Activated CD4-positive, CD25-positive, alpha-beta regulatory T cell treated with anti-CD3 and anti-CD28 coated beads, Interleukin-2, amount 50 U/mL, for 24 hours (primary cell): ENCODE data around the gene POLD3.

Source experiments
- ATAC-seq, 2 donors: fragments of 150-1000 bp; cut with Tn5 transposase; one replicate each; pipeline ENCODE4 v1.10.0; 2021; ENCODE audit warnings: mild to moderate bottlenecking in 1 of 2, moderate library complexity in 1 of 2

POLD3 gene

DNA sequence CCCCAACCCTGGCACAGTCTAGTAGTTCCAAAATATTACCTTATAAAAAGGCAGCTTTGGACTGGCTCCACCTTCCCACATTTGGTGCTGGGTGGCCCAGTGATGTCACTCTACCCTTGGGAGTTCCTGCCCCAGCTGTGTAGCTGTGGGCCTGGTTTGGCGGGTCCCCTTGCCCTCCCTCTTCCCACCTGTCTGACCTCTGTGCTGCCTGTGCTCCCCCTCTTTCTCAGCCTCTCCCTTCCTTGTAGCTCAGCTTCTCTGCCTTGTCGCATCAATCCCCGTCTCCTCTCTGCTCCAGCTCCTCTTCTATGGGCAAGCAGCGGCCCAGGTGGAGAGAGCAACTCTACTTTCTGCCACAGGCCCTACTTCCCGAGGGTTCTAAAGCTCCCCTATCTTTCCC lies 84.2 kb downstream of the POLD3 start:
- no peak for ATAC-seq

DNA sequence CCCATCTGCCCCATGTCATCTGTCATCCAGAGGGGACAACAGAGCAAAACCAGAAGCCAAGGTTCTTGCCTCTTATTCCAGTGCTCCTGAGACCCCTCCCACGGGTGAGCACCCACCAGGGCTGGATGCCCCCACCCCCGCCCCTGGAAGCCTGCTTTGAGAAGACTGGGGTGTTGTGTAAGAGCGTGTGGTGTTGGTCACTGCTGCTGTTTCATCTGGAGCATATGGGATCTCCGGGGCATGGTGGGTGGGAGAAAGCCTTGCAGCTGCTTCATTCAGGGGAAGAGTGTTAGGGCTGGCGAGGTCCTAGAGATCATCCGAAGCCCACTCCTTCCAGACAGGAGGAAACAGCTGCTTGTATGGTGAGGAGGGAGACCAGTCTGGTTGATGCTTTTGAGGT lies 84.7 kb downstream of the POLD3 start:
- ATAC-seq, result no peak

DNA sequence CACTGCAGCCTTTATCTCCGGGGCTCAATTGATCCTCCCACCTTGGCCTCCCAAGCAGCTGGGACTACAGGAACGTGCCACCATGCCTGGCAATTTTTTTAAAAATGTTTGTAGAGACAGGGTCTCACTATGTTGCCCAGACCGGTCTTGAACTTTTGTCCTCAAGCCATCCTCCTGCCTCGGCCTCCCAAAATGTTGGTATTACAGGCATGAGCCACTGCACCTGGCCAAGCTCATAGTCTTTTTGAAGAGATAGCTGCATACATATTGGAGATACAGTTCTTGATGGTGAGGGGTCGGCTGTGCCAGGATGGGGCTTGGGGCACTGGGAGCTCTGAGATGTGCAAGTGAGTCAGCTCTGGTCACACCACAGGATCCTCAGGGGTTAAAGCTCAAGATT lies 85.7 kb downstream of the POLD3 start:
- ATAC-seq, result no peak

DNA sequence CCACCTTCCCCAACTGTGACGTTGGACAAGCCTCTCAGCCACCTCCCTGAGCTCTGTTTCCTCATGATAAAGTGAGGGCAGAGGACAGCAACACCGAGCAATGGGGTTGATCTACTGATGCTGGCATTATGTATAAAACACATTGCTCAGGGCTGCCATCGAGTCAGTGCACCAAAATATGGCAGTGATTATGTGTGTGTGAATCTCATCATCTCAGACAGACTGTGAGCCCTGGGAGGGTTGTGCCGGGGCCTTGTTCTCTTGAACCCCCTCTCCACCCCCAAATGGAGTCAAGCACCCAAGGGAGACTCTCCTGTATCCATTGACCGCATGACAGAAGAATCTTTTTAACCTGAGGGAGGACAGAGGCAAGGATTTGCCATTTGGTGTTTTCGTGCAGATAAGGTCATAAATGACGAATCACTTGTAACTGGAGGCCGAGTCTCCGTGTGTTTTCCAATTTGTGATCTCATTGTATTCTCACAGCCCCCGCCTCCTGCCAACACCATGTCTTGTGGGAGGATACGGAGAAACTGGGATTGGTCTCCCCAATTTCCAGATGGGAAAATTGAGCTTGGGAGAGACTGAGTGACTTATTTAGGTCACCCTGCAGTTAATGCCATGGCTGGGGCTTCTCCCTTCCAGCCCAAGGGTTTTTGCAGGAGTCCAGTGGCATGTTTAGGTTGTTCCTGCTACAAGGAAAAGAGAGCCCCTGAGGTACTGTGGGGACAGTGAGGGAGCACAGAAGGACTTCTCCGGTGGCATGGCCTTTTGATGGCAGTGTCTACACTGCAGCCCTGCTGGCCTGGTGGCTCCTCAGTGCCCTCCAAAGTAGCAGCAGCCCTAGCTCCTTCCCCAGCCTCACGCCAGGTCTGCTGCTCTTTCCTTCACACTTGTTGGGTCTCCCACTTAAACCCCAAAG lies 86.5 kb downstream of the POLD3 start:
- ATAC-seq, result no peak

DNA sequence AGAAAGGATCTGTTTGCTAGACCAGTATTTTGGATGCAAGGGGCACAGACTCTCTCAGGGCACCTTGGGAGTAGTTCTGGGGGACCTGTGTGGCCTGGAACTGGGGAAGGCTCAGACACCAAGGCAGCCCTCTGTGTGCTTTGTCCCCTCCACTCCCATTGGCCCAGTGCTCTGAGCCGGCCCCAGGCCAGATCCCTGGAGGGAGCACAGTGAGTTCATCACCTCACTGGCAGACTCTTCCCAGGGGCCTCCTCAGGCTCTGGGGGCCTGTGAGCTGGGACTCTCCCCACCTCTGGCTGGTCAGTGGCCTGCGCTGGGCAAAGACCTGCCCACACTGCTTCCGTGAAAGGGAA lies 87.1 kb downstream of the POLD3 start:
- no peak for ATAC-seq

DNA sequence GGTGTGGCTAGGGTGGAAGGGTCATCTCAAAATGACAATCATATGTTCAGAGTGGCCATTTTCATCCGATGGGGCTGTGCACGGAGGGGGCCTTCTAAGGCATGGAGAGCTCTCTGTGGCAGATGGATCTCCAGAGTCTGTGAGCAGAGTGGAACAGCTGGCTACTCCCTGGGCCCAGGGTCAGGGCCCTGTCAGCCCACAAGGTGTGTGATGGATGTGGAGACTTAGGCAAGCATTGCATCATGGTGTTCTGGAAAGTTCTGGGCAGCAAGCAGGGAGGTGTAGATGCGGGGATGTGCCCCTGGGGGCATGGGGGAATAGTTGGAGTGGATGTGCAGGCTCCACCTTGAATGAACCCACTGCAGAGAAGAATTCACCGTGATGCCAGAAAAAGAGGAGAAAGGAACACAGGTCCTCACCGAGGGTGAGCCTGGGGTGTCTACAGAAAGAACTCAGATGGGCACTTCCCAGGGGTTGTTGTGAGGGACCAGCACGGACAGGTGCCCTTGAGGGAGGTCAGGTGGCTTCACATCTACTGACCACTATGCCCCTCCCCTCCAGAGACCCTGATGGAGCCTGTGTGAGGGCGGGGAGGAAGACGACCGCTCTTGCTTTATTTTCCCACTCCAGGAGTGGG lies 87.8 kb downstream of the POLD3 start:
- no peak for ATAC-seq

DNA sequence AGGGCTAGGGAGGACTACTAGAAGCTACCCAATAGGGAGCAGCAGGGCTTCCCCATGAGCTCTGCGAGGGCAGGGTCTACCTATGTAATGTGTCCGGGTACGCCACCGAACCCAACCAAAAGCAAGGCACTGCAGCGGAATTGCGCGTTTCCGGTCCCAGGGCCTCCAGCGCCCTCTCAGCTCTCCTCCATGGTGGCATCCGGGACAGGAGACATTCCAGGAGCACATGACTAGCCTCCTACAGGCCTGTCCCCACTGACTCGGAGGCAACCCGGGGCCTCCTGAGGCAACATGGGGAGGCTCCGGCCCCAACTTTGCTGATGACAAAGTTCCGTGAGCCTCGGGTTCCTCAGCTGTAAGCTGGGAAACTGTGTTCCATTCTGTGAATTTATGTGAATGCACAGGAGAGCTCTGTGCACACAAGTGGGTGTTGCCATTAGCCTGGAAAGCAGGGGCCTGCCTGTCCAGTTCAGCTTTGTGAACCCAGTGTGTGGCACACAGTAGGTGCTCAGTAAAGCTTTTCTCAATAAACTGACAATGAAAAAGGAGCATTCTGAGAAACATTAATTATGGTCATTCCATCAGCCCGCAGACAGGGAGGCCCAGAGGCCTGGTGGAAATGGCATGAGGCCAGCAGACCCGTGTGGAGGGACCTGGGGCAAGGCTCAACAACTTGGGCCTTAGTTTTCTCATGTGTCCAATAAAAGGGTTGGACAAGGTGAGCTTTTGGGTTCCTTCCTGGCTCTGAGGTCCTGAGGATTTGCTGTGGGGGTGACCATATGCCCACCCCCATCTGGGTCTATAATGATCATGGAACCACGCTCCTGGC lies 88.5 kb downstream of the POLD3 start:
- ATAC-seq, result no peak

DNA sequence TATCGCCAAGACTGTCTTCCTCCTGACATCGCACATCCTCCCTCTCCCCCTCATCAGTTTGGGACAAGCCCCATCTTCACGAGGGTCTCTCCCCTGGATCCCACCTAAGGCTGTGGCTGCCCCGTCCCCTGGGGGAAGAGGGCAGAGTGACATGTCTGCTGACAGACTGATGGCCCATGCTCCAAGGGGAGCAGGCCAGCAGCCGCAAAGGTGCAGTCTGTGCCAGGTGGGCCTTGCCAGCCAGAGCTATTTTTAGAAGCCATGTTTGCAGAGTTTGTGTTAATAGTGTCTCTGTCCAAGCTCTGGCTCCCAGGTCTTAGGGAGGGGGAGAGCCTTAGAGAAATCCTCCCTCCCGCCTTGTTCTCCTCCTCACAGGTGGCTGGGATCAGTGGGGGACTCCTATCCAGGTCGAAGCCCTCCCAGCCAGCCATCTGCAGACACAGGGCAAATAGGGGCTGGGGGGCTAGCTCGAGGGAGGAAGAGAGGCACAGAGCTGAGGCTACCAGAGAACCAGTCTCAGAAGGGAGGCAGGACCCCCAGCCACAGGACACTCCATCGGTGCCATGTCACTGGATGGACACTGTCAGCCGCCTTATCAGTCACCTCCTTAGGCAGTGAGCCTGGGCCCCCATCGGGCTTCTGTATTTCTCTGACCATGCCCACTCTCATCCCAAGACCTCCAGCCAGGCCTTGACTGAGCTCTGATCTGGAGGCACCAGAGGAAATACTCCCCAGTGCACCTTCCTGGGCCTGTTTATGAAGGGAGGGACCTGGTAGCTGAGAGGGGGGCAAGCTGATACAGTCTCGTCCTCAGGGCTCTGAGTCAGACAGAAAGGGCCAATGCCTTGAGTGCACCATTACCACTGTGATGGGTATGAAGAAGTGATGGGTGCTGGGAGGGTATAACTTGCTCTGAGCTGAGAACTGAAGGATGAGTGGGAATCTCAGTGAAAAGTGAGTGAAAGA lies 89.6 kb downstream of the POLD3 start:
- no peak for ATAC-seq

DNA sequence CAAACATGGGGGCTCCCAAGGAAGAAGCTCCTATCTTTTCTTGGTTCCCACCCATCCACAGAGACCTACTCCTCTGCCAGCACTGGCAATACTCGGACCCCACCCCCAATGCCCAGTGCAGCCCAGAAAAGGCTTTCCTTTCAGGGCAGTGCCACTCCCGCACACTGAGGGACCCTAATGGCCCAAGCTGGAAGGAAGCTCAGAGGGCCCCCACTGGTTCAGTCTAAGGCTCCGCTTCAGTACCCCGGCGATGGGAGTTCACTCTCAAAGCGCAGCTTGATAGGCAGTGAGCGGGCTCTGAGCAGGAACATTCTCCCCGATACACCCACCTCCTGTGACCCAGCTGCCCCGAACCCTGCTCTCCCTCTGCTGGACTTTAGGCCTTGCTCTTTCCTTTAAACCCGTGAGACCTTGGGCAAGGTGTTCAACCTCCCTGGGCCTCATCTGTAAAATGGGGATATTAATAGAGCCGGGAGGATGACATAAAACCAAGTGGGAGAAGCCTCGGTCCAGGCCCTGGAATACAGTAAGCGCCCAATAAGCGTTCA lies 90.4 kb downstream of the POLD3 start:
- ATAC-seq, result no peak

DNA sequence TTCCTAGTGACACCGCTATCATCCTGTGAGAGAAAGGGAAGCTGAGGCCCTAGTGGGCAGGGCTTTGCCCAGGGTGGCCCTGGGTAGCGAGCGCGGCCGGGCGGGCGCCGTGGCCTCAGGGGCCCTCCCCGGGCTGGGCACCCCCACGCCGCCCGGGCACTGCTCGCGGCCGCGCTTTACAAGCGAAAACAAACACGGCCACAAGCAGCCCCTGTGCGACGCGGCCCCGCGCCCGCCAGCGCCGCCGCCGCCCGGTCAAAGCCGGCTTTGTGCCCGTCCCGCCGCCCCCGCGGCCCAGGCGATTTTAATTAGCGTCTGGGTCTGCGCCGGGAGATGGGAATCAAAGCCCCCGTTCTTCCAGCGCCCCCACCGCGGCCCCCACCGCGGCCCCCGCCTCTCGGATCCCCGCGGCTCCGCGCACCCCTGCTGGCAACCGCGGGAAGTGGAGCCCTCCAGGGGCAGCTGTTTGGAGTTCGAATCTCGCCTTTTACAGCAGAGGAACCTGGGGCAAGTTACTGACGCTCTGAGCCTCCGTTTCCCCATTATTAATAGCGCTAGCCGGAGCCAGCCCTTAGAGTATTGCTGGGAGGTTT lies 91.0 kb downstream of the POLD3 start:
- no peak for ATAC-seq

DNA sequence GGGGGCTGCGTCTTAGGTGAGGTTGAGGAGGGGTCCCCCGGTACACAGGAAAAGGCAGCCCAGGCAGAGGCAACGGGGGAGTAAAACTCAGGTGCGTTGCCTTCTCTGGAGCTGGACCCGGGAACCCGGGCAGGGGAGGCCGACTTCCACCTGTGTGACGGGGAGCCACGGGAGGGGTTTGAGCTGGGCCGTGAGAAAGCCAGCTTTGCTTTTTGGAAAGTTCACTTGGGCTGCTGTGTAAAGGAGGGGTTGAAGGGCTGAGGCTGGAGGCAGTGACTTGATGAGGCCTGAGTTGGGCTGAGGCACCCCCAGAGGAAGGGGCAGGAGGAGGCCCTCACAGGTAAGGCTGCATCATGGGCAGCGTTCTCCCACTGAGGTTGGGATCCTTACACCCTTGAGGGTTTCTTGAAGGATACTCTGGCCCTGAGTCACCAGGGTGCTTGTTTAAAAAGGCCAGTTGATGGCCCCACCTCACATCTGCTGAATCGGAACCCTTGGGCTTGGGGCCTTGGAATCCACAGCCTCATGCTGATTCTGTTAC lies 91.6 kb downstream of the POLD3 start:
- no peak for ATAC-seq

DNA sequence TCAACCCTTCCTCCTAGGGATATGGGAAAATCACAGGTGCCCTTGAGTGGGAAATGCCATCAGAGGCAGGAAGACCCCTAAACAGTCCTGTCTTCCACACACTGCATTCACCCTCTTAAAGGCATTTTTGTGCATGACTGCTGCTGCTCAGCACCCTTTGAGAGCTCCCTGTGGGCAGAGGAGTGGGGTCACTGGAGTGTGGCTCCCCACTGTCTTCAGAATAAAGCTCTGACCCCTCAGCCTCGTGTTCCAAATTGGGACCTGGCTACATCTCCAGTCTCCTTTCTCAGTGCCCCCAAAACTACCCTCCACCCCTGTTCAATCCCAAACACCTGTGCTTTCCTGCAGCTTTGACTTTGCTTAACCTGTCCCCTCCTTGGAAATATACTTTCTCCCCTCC lies 92.3 kb downstream of the POLD3 start:
- no peak for ATAC-seq

DNA sequence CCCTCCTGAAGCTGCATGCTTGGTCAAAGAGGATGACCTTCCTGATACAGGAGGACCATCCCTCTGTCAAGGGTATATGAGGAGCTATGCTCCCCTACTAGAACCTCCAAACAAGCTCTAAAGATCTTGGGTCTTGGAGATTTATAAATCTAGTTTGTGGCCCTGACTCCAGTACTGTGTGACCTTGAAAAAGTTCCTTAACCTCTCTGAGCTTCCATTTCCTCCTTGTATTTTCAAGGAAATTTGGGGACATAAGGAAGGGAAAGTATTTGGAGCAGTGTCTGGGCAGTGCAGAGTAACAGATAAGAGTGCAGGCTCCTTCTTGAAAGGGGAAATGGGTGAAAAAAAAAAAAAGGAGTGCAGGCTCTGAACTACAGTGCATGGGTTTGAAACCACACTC lies 93.0 kb downstream of the POLD3 start:
- ATAC-seq, result no peak

DNA sequence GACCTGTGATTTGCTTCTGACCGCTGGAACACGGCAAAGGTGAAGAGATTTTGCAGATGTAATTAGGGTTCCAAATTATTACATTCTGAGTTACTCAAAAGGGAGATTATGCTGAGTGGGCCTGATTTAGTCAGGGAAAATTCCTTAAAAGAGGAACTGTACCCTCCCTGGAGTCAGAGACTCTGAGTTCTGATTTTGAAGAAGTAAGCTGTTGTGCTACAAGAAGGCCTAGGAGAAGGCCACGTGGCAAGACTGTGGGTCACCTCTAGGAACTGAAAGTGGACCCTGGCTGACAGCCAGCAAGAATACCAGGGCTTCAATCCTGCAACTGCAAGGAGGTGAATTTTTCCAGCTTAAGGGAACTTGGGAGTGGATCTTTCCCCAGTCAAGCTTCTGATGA lies 93.5 kb downstream of the POLD3 start:
- ATAC-seq, result no peak

DNA sequence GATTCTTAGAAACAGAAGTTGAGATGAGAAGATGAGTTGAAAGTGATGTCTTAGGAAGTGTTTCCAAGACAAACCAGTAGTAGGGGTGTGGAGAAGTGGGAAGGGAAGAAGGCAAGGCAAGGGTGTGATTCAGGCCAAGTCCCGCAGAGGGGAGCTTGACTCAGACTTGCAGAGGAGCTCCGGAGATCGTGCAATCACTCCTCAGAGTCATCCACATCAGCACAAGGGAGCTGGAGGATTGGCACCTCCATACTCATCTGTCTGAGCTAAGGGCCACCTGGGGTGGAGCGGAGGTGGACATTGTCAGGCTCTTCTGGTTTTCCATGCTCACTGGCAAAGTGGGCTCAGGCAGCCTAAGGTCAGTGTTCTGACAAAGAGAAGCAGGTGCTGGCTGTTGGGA lies 94.4 kb downstream of the POLD3 start:
- ATAC-seq, result no peak

DNA sequence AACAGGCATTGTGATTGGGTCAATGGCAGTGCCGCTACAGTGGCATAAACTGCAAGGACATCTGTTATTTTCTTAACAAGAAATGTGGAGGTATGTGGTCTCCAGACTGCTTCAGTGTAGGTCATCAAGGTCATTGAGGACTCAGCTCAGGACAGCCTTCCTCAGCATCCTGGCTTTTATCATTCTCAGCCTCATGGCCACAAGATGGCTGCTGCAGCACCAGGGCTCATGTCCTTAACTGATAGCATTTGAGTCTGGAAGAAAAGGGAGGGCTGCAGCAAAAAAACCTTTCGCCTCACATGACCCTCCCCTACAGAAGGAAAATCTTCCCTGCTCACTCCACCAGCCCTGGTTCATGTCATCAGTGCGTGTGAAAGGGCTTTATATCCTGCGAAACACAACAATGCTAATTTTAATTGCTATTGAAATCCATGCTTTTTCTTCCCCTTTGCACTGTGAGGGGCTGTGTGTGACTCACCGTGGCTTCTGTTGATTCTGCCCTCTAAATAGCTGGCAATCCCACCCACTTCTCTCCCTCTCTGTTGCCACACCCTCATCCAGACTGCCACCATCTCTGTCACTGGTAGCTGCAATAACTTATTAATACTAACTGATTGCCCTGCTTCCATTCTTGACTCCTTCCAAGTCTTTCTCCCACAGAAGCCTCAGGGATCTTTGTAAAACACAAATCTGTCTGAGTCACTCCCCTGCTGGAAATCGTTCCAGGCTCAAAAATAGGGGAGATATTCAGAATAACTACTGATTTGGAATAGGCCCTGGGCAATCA lies 95.0 kb downstream of the POLD3 start:
- ATAC-seq, result no peak

DNA sequence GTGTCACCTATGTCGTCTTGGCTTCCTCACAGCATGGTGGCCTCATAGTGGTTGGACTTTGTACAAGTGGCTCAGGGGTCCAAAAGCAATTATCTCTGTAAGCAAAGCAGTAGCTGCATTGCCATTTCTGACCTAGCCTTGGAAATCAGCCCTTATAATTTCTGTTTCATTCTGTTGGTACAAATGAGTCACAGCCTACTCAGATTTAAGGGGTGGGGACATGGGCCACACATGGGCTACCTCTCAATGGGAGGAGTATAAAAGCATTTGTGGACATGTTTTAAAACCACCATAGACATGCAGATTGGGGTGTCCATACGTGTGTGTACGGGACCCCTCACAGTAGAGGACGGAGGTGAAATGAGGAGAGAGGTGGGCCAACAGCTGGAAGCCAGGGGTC lies 97.3 kb downstream of the POLD3 start:
- no peak for ATAC-seq

DNA sequence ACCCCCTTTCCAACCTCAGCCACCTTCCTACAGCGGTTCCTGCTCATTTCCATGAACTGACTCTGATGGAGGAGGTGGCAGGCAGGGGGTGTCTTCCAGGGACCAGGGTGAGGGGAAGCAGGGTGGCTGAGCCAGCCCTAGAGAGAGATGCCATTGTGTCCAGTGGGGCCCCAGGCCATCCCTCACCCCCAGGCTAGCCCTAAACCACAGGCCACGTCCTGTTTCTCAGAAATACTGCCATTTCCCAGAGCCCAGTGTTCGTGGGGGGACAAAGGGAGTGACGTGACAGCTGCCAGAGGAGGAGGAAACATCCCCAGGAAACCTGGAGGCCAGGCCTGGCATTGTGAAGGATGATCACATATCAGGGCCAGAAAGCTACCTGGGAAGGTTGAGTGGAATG lies 99.4 kb downstream of the POLD3 start:
- no peak for ATAC-seq
